Measurements from ENCODE around the gene ZBTB40. TPM values are rescaled to one million over a fixed set of nuclear protein-coding genes. Genes with fewer than 3 reads are reported as not detected.

Gene ZBTB40
- total RNA-seq, 1 donor from 2014 or later: 14.9 TPM

DNA sequence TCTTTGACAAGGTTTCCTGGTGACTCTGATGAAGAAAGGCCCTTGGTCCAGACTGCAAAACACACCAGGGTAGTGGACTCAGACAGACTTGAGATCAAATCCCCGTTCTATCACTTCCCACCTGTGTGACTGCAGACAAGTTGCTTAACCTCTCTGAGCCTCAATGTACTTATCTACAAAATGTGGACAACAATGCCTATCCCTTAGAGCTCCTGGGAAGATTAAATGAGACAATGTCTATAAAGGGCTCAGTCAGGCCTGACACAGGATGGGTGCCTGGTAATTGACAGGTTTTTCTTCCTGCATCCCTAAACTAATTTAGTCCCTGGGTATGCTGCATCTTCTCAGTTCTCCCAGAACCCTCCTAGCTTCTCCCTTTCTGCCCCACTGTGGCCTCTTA, 37.9 kb upstream of the ZBTB40 start:
- Mint-ChIP-seq H3K4me3 (peak overlapping the region; percentile 44), H3K9me3 (peaks cover 3% of the 10 kb centered on the region), H3K36me3 (no peaks in the 10 kb centered on the region), H3K27me3 (ENCODE audit: insufficient read depth, low read depth) (peaks cover 19% of the 10 kb centered on the region), H3K4me1 (peaks cover 37% of the 10 kb centered on the region), H3K27ac (peak overlapping the region; percentile 65)
- Histone ChIP-seq H3K27me3 (no peaks in the 10 kb centered on the region), H3K4me1 (no peaks in the 10 kb centered on the region), H3K9me3 (ENCODE audit: low read depth) (no peaks in the 10 kb centered on the region), H2AFZ (replicated peaks) (no peak overlapping the region), H3F3A (ENCODE audit: low read depth) (no peaks in the 10 kb centered on the region), H4K20me1 (ENCODE audit: low read depth) (no peaks in the 10 kb centered on the region), H3K36me3 (no peaks in the 10 kb centered on the region), H3K27ac (no peak overlapping the region), H3K79me2 (ENCODE audit: low read depth) (no peaks in the 10 kb centered on the region), H3K9ac (no peak overlapping the region), H3K4me3 (no peak overlapping the region), H3K4me2 (no peak overlapping the region)
- no peak for TF ChIP-seq EZH2phosphoT487 (IDR thresholded peaks at IDR 0.05)
- no peak for DNase-seq (ENCODE audit: low spot score)

DNA sequence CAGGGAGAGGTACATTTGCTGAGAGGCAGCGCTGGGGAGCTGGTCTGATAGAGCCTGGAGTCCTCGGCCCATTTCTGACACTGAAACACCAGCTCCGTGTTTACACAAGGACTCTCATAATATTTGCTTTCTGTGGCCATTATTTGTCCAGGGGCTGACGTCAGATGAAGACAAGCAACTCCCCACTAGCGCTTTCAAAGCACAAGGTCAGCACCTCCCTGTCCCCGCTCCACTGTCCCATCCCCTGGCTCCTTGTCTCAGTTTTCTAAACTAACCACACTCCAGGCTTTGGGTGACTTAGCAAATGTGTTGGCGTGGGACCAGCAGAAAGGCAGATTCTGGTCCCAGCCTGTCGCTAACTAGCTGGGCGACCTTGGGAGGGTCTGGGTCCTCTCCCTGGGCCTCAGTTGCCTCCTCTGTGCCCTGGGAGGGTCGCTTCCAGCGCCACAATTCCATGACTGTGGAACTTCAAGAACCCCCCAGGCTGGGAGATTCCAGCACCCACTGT, 37.4 kb upstream of the ZBTB40 start:
- Histone ChIP-seq H3K4me2 (no peak overlapping the region), H3F3A (ENCODE audit: low read depth) (no peaks in the 10 kb centered on the region), H3K27ac (no peak overlapping the region), H3K36me3 (no peaks in the 10 kb centered on the region), H3K4me1 (no peaks in the 10 kb centered on the region), H3K4me3 (no peak overlapping the region), H3K9me3 (ENCODE audit: low read depth) (no peaks in the 10 kb centered on the region), H3K79me2 (ENCODE audit: low read depth) (no peaks in the 10 kb centered on the region), H3K27me3 (peaks cover under 1% of the 10 kb centered on the region), H3K9ac (no peak overlapping the region), H4K20me1 (ENCODE audit: low read depth) (no peaks in the 10 kb centered on the region), H2AFZ (replicated peaks) (no peak overlapping the region)
- TF ChIP-seq, protein P1, sequence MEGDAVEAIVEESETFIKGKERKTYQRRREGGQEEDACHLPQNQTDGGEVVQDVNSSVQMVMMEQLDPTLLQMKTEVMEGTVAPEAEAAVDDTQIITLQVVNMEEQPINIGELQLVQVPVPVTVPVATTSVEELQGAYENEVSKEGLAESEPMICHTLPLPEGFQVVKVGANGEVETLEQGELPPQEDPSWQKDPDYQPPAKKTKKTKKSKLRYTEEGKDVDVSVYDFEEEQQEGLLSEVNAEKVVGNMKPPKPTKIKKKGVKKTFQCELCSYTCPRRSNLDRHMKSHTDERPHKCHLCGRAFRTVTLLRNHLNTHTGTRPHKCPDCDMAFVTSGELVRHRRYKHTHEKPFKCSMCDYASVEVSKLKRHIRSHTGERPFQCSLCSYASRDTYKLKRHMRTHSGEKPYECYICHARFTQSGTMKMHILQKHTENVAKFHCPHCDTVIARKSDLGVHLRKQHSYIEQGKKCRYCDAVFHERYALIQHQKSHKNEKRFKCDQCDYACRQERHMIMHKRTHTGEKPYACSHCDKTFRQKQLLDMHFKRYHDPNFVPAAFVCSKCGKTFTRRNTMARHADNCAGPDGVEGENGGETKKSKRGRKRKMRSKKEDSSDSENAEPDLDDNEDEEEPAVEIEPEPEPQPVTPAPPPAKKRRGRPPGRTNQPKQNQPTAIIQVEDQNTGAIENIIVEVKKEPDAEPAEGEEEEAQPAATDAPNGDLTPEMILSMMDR (IDR thresholded peaks at IDR 0.05): no peak
- TF ChIP-seq EZH2phosphoT487 (IDR thresholded peaks at IDR 0.05) (no peak), EZH2 (IDR thresholded peaks at IDR 0.05) (no peak)
- Mint-ChIP-seq H3K4me3 (no peak overlapping the region), H3K27ac (peak overlapping the region; percentile 29), H3K4me1 (peaks cover 42% of the 10 kb centered on the region), H3K27me3 (ENCODE audit: insufficient read depth, low read depth) (peaks cover 19% of the 10 kb centered on the region), H3K36me3 (no peaks in the 10 kb centered on the region), H3K9me3 (peaks cover 3% of the 10 kb centered on the region)
- DNase-seq (ENCODE audit: low spot score): no peak

DNA sequence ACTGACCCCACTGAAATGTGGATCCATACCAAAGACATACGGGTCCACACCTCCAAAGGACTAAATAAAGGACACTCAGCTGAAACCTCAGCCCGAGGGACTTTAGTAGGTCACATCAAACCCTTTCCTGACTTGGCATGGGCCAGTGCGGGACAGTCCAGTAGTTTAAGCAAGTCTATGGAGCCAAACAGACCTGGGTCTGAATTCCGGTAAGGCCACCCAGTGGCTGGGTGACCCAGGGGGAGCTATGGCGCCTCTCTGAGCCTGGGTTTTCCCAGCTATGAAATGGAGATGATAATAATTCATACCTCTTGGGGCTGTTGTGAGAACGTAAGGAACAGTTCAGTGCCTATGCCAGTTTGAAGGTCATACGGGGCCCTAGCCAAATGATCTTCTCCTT, 36.2 kb upstream of the ZBTB40 start:
- DNase-seq (ENCODE audit: low spot score): no peak
- H3F3A ChIP-seq (ENCODE audit: low read depth): no peaks in the 10 kb centered on the region
- no peak overlapping the region for H3K27ac ChIP-seq
- no peaks in the 10 kb centered on the region for H3K36me3 ChIP-seq
- no peaks in the 10 kb centered on the region for H3K4me1 ChIP-seq
- no peak overlapping the region for H3K4me2 ChIP-seq
- Mint-ChIP-seq H3K4me1 (peaks cover 49% of the 10 kb centered on the region), H3K27me3 (ENCODE audit: insufficient read depth, low read depth) (peaks cover 19% of the 10 kb centered on the region), H3K27ac (peak overlapping the region; percentile 68), H3K4me3 (no peak overlapping the region), H3K36me3 (no peaks in the 10 kb centered on the region), H3K9me3 (peaks cover 3% of the 10 kb centered on the region)
- TF ChIP-seq, protein P1 (IDR thresholded peaks at IDR 0.05): no peak
- TF ChIP-seq EZH2phosphoT487 (IDR thresholded peaks at IDR 0.05) (no peak), EZH2 (IDR thresholded peaks at IDR 0.05) (no peak)
- no peak overlapping the region for H3K4me3 ChIP-seq
- no peak overlapping the region for H2AFZ ChIP-seq (replicated peaks)
- H4K20me1 ChIP-seq (ENCODE audit: low read depth): no peaks in the 10 kb centered on the region
- H3K9me3 ChIP-seq (ENCODE audit: low read depth): no peaks in the 10 kb centered on the region
- no peaks in the 10 kb centered on the region for H3K79me2 ChIP-seq (ENCODE audit: low read depth)
- H3K9ac ChIP-seq: no peak overlapping the region
- peaks cover 6% of the 10 kb centered on the region for H3K27me3 ChIP-seq

DNA sequence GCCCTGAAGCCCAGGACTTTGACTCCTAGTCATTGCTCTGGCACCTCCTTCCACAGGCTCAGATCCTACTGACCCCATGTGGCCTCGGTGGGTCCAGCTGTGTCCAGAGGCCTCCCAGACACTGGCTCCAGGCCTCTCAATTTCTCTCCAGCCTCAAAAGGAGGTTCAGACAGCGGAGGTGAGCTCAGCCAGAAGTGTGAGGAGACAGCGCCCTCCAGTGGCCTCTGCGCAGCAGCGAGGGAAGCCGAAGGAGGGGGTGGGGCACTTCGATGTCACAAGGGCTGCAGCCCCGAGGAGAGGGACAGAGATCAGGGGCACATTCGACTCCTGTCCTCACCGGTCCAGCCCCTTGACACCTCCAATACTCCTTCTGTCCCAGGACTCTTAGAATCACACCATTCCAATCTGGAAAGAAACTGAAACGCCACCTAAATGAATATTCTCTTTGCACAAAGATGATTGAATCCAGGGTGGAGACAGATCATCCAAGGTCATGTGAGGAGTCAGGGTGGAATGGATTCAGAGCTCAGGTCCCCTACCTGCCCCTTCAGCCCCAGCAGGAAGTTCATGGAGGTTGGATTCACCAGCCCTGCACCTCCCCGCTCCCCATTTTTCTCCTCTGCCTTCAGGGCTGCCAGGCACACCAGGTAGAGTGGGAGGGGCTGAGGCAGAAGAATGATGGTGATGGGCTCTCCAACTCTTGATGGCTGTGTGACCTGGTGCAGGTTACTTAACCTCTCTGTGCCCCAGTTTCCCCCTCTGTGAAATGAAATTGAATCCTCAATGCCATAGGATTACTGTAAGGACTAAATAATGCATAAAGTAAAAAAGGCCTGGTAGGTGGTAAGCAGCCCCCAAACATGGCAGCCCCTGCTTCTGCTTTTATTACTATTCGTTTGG, 34.8 kb upstream of the ZBTB40 start:
- TF ChIP-seq EZH2phosphoT487 (IDR thresholded peaks at IDR 0.05): no peak
- TF ChIP-seq, protein P1 (IDR thresholded peaks at IDR 0.05): peak; percentile 98
- no peak for TF ChIP-seq EZH2 (IDR thresholded peaks at IDR 0.05)
- Mint-ChIP-seq H3K9me3 (no peaks in the 10 kb centered on the region), H3K27ac (peak overlapping the region; percentile 68), H3K4me1 (peaks cover 49% of the 10 kb centered on the region), H3K36me3 (no peaks in the 10 kb centered on the region), H3K4me3 (peak overlapping the region; percentile 41), H3K27me3 (ENCODE audit: insufficient read depth, low read depth) (peaks cover 17% of the 10 kb centered on the region)
- Histone ChIP-seq H3K9me3 (ENCODE audit: low read depth) (no peaks in the 10 kb centered on the region), H3K27me3 (peaks cover 6% of the 10 kb centered on the region), H4K20me1 (ENCODE audit: low read depth) (no peaks in the 10 kb centered on the region), H2AFZ (replicated peaks) (no peak overlapping the region), H3K4me1 (no peaks in the 10 kb centered on the region), H3K36me3 (no peaks in the 10 kb centered on the region), H3K9ac (no peak overlapping the region), H3K4me3 (no peak overlapping the region), H3K79me2 (ENCODE audit: low read depth) (no peaks in the 10 kb centered on the region), H3K4me2 (no peak overlapping the region), H3F3A (ENCODE audit: low read depth) (no peaks in the 10 kb centered on the region), H3K27ac (no peak overlapping the region)
- peak; percentile 90 for DNase-seq (ENCODE audit: low spot score)

All from neural progenitor cell (in vitro differentiated cells).